GM11168 (cell line): ENCODE data around the gene INF2.

ENCODE experiments used
- in situ Hi-C: fragments of 300-500 bp; cut with MboI; formaldehyde crosslinking; loops from one replicate; pipeline ENCODE4 v1.12.0; 2022; ENCODE audit warnings: low sequenced_read_pairs; ENCODE audit not compliant: unreplicated experiment

Gene INF2

GRCh38 chr14:104689109-104689880 lies at the start of gene INF2:
Gene INF2, plus strand, starts transcription at chr14:104689618. Its CDS starts 11,748 bp downstream, at chr14:104701366.
- in situ Hi-C loops: no loop called here

- in situ Hi-C loops: loop anchor here (25.0 kb wide), 1 partner anchor 503 kb away; the partner anchor contains the start of gene KIF26A
Measured at GRCh38 chr14:104639885-104640548, 49.4 kb upstream of the INF2 start.

- in situ Hi-C loops: loop anchor here (25.0 kb wide), 1 partner anchor 503 kb away; the partner anchor contains the start of gene KIF26A
Measured at GRCh38 chr14:104640681-104641080, 48.7 kb upstream of the INF2 start.

- in situ Hi-C loops: loop anchor here (25.0 kb wide), 1 partner anchor 505 kb away; the partner anchor contains the start of gene KIF26A
Measured at GRCh38 chr14:104641753-104642539, 47.5 kb upstream of the INF2 start.

GRCh38 chr14:104642540-104642868 lies 46.9 kb upstream of the INF2 start:
- in situ Hi-C loops: loop anchor here (25.0 kb wide), 1 partner anchor 505 kb away; the partner anchor contains the start of gene KIF26A

DNA sequence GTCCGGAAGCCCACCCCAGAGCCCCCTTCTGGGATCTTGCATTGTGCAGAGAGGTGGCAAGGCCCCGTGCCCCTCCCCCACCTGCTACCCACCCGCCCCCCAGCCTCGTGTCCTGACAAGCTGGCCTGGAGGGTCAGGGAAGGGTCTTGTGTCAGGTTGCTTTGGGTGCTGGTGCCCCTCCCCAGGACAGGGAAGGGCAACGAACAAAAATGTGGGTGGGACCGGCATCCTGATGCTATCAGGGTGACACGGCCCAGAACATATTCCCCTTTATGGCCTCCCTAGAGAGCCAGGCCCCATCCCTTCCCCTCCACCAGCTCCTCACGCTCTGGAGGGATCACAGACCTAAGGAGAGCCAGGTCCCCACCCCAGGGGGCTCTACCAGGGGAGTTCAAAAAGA lies 46.1 kb upstream of the INF2 start:
- in situ Hi-C loops: loop anchor here (25.0 kb wide), 1 partner anchor 506 kb away; the partner anchor contains the start of gene KIF26A

- in situ Hi-C loops: loop anchor here (25.0 kb wide), 1 partner anchor 507 kb away; the partner anchor contains the start of gene KIF26A
Measured at GRCh38 chr14:104644091-104644635, 45.3 kb upstream of the INF2 start.

GRCh38 chr14:104644656-104645378 lies 44.6 kb upstream of the INF2 start:
- in situ Hi-C loops: loop anchor here (25.0 kb wide), 1 partner anchor 508 kb away; the partner anchor contains the start of gene KIF26A

DNA sequence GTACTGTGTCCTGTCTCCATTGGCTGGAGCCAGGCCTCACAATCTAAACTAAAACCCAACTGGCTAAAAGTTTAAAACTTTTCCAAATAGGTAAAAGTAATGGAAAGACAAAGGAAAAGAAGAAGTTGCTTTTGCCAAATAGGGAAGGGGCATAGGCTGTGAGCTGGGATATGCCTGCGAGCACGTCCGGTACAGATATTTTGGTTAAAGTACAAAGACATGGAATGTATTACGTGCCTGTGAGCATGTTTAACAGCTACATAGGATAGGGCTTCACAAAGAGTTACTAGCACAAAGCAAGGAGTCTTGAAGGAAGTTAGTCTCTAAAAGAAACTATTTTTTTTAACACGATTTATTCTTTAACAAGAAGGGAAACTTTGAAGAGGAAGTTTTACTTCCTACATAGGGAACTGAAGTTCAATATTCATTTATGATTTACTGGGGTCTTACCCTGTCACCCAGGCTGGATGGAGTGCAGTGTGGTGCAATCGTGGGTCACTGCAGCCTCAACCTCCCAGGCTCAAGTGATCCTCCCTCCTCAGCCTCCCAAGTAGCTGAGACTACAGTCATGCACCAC lies 41.9 kb upstream of the INF2 start:
- in situ Hi-C loops: loop anchor here (25.0 kb wide), 1 partner anchor 510 kb away; the partner anchor contains the start of gene KIF26A

DNA sequence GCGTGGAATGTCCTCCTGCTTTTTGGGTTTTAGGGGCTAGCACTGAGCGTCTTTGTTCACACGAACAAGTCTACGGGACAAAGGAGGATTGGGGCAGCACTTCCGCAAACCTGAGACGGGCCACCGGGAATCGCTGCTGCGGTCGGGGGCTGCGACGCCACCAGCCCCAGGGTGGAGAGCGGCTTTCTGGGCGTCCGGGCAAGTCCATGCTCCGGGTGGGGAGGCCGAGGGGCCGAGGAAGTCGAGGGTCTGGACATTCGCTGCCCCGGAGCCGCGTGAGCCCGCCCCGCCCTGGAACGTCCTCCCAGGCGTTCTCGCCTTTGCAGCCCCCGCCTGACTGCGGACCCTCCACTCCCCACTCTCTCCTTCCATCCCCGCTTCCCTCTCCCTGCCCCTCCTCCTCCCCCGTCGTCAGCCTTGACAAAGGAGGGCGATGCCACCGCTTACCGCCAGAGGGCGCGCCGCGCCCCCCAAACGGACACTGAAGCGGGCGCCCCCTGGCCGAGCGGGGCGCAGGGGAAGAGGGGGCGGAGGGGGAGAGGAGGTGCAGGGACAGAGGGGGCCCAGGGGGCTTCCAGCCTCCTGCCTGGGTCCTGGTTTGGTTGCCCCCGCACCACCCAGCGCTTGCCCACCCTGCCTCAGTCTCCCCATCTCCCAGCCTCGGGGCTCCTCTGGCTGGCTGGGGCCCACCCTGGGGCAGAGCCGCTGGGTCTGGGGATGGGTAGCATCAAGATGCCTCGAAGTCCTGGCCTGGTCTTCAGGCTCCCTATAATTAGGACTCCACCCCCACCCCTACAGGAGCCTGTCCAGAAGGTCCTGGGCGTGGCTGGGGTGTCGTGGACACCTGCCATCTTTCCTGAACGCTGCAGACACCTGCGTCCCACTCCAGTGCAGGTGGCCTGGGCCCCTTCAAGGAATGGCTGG lies 39.1 kb upstream of the INF2 start:
- in situ Hi-C loops: loop anchor here (10.0 kb wide), 1 partner anchor 64 kb away; no protein-coding TSS in a partner anchor

DNA sequence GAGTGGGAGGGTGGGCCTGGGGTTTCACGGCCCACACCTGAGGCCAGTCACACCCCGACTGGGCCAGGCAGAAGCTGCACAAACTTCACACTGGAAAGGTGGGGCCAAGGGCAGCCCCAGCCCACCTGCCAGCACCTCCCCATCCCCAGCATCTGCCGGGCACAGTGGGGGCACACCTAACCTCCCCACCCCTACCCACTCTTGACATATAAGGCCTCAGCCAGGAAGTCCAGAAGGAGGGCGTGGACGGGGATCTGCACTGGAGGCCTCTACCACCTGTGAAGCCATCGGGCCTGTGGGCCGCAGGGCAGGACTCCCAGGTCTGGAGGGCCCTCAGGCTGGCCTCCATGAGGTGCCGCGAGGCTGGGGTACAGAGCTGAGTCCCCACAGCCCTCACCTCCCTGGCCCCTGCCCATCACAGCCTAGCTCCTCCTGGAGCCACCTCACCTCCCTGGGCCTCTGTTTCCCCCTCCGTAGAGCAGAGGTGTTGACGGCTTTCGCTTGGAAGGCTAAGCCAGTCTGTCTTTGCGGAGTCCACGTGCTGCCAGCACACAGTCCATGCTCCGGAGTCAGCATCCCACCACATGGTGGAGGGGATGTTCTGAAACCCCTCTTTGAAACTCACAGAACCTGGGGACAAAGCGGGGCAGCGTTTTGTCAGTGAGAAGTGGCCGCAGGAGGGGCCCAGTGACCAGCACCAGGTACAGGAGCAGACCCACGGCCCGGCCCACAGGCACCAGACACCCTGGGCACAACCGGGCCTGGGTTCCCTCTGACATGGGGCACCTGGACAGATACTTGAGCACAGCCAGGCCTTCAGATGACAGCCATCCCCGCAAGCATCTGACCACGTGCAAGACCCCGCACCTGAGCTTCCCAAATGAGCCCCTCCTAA lies 38.2 kb upstream of the INF2 start:
- in situ Hi-C loops: loop anchor here (10.0 kb wide), 1 partner anchor 64 kb away; no protein-coding TSS in a partner anchor

DNA sequence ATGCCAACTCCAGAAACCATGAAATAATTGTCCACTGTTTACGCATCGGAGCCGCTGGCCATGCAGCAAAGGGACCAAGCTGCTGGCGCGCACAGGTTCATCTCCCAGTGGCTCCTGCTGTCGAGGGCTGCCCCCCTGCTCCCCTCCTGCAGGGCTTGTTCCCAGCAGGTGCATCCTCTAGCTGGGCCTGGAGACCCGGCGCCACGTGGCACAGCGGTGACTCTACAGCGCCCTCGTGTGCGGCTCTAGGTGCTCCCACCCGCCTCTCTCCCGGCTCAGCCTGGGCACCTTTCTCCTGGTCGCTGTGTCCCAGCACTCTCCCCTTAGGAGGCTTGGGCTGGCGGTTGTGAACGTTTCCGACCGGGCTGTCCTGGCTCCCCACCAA lies 37.5 kb upstream of the INF2 start:
- in situ Hi-C loops: loop anchor here (10.0 kb wide), 1 partner anchor 63 kb away; no protein-coding TSS in a partner anchor

- in situ Hi-C loops: loop anchor here (10.0 kb wide), 1 partner anchor 62 kb away; no protein-coding TSS in a partner anchor
Measured at GRCh38 chr14:104652386-104652785, 37.0 kb upstream of the INF2 start.

GRCh38 chr14:104653130-104653920 lies 36.1 kb upstream of the INF2 start:
- in situ Hi-C loops: loop anchor here (10.0 kb wide), 1 partner anchor 61 kb away; no protein-coding TSS in a partner anchor

- in situ Hi-C loops: loop anchor here (10.0 kb wide), 1 partner anchor 61 kb away; no protein-coding TSS in a partner anchor
Measured at GRCh38 chr14:104654119-104654518, 35.3 kb upstream of the INF2 start.
